GM21723 (cell line): ENCODE data around the gene PCDHGC4.

Source experiments
- ATAC-seq: cut with Tn5 transposase; IDR thresholded peaks from one replicate; pipeline ENCODE4 v1.9.1; 2021; ENCODE audit warnings: mild to moderate bottlenecking, moderate library complexity; ENCODE audit not compliant: unreplicated experiment

Gene PCDHGC4

DNA sequence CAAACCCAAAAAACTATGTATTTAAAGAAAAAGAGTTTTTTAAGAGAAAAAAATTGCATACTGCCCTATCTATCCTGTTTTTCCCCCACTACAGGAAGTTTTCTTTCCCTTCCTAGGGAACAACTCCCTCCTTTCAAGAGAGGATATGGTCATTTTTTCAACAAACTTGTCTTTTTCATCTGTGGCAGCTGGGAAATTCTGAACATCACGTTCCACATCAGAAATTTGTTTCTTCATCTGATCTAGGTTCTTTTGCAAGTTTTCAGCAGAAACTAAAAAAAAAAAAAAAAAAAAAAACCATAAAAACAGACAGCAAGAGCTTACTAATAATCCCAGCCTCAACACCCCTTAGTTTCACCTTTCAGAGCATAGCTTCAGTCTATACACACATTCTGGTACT lies 42.6 kb downstream of the PCDHGC4 start:
- ATAC-seq, result no peak

DNA sequence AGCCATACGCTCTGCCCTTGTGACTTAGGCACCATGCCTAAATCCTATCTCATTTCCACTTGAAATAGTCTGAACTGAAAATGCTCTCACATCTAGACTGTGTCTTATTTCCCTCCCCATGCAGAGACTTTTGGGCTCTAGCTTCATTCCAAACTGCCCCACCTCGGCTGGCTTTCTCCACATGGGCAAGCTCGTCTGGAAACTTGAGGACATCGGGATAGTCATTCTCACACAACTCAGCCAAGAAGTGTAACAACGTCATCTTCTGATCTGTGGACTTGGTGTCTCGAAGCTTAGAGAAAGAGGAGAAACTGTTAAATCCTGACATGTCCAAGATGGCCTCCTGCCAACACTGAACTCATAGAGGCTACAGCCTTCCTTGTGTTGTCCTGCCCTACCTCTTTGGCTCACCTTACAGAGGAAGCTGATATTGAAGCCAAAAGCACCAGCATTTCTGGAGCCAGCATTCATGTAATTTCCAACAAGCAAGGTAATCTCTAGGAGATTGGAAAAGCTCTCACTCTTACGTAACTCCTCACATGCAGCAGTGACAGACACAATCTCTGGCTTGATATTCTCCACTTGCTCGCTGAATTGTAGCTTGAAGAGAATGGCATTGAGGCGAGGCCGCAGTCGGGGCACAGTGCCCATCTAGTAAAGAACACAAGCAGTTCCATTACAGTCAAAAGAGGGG lies 43.6 kb downstream of the PCDHGC4 start:
- ATAC-seq, result no peak

DNA sequence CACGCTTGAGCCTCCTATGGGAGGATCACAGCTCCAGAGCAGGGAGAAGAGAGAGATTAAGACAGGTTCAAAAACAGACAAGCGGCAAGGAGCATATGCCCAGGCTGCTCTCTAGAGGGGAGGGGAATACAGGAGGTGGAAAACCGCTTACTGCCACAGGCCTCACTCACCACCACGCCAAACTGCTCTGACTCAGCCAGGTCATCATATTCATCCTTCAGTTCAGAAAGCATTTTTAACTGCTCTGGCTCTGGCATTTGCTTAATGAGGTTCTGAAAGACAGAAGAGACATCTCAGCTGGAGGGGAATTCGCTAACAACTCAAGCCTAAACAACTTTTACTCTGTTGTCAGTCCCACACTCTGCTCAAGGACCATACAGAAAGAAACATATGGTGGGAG lies 44.2 kb downstream of the PCDHGC4 start:
- ATAC-seq, result peak; percentile 53

DNA sequence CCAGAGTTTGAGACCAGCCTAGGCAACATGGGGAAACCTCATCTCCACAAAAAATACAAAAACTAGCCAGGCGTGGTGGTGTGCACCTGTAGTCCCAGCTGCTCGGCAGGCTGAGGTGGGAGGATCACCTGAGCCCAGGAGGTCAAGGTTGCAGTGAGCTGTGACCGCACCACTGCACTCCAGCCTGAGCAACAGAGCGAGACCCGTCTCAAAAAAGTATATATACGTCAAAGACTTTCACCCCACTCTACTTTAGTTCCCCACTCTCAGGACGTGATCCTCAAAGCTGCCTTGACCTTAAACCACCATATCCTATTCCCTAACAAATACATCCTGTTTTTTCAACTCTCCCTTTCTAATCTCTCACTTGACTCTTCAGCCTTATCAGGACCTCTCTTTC lies 45.0 kb downstream of the PCDHGC4 start:
- peak; percentile 49 for ATAC-seq

DNA sequence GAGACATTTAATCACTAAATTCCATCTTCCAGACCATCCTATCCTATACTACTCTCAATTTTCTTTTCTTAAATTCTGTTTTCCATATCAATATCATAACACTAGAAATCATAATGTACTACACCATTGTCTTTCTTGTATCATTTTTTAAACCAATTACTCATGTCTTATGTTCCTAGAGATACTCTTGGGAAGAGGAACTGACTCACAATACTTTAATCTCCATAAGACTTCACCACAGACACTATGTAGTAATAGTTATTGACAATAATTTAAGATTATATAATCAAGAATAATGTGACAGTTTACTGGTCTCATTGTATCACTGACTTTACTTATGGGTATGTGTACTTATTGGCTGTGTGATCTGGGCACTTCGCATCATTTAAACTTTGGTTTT lies 47.9 kb downstream of the PCDHGC4 start:
- ATAC-seq, result no peak

DNA sequence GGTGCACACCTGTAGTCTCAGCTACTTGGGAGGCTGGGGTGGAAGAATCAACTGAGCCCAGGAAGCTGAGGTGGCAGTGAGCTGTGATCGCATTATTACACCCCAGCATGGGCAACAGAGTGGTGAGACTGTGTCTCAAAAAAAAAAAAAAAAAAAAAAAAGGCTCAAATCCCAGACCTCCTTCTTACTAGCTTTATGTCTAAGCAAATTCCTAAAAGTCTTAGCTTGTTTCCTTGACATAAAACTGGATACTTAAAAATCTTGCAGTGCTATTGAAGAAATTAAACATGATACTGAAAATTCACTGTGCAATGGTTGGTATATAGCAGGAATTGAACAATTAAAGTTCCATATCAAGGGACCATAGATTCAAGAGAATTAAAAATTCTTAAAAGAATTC lies 49.1 kb downstream of the PCDHGC4 start:
- ATAC-seq, result no peak

DNA sequence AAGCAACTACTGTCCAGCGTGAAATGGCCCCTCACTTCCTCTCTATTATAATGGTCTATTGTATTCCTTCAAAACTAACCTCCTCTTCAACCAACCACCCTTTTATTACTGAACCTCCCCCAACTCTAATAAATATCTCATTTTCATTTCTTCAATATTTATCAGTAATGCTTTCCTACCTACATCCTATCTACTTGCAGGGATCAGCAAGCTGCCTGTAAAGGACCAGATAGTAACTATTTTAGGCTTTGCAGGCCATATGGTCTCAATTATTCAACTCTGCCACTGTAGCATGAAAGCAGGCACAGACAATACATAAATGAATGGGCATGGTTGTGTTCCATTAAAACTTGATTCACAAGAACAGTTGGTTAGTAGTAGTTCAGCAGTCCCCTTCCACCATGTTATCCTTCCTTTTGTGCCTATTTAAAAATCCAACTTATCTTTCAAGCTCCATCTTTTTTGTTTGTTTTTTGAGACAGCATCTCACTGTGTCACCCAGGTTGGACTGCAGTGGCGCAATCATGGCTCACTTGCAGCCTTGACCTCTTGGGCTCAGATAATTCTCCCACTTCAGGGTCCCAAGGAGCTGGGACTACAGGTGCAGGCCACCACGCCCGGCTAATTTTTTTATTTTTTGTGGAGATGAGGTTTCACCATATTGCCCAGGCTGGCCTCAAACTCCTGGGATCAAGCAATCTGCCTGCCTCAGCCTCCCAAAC lies 49.8 kb downstream of the PCDHGC4 start:
- ATAC-seq, result no peak
